ENCODE measurements around the gene ENPP6.

- TF ChIP-seq POLR2A (IDR thresholded peaks at IDR 0.05; ENCODE audit: low read depth, low read length) (no peak), TAF1 (IDR thresholded peaks at IDR 0.05; ENCODE audit: low read depth, low read length) (no peak), POU2F2 (IDR thresholded peaks at IDR 0.05; ENCODE audit: low read depth, low read length) (no peak), POLR2AphosphoS5 (IDR thresholded peaks at IDR 0.05; ENCODE audit: low read depth, low read length) (no peak), PAX5 (IDR thresholded peaks at IDR 0.05; ENCODE audit: insufficient read depth, low read length, severe bottlenecking) (no peak), SPI1 (IDR thresholded peaks at IDR 0.05; ENCODE audit: low read depth, low read length) (no peak)
Observed at GRCh38 chr4:184067931-184068554, 149.6 kb downstream of the ENPP6 start.
